ENCODE measurements around the gene GRIK1.

GRIK1 gene

DNA sequence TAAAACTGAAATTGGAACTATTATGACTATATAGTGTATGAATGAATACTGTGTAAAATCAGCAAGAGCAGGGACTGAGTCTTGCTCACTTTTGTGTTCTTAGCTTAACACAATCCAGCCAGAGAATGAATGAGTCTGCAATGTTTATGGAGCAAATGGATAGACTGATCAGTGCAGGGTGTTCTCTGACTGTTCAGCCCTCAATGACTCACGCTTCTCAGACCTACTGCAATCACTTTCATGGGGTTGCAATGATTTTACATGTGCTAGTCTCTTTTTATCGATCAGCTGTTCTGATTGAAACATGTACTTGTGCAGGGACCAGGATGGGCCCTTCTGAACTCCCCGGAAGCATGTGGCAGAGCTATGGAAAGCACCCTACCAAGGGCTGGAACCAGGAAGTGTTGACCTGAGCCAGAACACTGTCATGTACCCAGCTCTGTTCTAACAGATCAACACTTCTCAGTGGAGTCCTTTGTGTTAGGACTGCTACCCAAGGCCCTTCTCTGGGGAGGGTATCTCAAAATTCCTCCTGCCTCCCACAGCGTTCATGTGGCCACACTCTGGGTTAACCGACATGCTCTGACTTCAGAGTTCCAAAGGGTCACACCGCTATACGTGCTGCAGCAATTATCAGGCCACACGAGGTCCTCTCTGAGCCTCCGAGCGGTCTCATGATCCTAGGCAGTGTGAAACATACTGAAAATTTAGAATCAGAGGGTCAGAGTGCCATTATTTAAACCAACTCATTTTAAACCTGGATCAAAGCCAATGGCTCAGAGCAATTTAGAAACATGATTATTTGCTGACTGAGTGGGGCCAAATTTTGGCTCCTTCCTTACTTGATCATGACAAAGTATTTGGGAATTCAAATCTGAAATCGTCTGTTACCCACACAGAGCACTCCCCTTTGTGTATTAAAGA lies 35.2 kb downstream of the GRIK1 start:
- DNase-seq, result no peak

GRCh38 chr21:29896884-29897283 lies 42.9 kb downstream of the GRIK1 start:
- DNase-seq, result no peak

GRCh38 chr21:29893687-29894086 lies 46.1 kb downstream of the GRIK1 start:
- no peak for DNase-seq

DNA sequence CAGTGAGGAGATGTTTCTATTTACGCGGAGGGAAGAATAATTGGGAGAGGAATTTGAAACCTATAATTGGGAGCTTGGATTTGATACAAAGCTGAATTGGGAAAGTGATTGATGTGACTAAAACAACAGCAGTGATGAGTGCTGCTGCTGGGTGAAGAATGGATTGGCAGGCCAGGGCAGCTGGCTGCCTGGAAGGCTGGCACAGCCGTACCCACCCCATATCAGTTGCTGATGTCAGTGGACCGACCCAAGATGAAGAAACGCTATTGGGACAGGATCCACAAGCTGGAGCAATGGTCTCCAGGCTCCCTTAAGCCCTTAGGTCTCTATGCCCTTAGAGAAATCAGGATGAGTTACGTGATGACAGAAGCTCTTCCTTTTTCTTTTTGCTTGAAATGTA lies 47.4 kb downstream of the GRIK1 start:
- DNase-seq, result no peak

DNA sequence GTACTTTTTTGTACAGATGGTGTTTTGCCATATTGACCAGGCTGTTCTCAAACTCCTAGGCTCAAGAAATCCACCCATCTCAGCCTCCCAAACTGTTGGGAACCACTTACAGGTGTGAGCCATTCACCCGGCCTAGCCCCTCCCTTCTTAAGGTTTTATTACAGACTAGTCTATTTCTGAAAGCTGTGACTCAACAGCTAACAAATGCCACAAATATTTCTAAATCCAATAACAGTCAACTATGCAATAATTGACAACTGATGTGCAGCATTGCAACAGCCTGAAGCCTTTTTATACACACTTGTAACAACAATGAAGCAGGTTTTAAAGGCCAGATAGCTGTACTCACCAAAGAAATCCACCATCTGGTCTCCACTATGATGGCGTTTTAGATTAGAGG lies 51.4 kb downstream of the GRIK1 start:
- DNase-seq, result no peak

- DNase-seq, result no peak
Observed at GRCh38 chr21:29887313-29888009, 52.3 kb downstream of the GRIK1 start.

GRCh38 chr21:29885491-29885890 lies 54.3 kb downstream of the GRIK1 start:
- DNase-seq, result no peak

DNA sequence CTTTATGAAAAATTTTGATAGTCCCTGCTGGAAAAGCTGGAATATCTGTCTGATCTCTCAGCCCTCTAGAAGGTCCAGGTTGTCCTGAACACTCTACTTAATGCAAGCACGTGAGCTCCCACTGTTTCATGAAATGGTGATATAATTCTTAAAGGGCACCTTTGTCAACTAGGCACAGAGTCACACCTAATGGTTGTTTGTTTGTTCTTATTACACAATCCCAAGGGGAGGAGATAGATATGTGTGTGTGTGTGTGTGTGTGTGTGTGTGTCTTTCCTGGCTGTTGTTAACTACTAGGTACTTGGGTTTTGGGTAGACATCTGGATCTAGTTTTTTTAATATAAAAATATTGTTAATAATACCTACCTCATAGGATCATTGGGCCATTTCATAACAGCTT lies 63.9 kb downstream of the GRIK1 start:
- DNase-seq, result no peak

DNA sequence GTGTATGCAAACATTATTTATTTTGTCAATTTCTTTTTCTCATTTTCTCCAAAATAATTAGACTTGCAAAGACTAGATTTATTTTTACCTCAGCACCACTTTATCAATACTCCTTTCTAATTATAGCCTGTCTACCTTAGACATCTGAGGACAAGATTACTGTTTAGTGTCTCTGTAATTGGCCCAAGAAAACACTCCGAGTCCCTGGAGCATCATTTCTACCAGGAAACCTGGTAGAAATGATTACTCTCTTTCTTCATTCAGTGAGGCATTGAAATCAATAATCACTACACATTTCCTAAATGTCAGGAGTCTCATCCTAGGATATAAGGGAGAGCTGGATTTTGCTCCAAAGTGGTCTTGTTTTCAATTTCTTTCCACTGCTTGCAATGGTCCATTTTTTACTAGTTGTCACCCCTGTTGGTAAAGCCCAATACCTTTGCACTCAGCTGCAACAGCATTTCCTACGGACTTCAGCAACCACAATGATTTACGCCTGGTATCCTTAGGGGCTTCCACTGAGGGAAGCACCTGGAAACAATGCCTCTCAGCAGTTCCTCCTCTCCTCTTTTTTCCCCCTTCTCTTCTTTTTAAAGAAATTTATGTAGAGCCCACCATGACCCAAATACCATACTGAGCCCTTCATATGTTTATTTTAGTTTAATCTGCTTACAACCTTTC lies 64.6 kb downstream of the GRIK1 start:
- DNase-seq, result no peak

DNA sequence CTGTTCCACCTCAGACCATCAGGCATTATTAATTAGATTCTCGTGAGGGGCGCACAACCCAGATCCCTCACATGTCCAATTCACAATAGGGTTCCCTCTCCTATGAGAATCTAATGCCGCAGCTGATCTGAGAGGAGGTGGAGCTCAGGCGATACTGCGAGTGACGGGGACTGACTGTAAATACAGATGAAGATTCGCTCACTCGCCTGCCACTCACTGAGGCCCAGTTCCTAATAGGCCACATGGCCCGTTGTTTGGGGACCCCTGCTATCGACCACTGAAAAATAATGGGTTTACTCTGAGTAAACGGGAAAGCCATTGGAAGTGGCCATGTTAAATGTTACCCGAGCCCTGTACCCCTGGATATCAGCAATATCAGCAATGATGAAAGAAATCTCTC lies 65.9 kb downstream of the GRIK1 start:
- no peak for DNase-seq

- DNase-seq, result no peak
Observed at GRCh38 chr21:29870814-29871213, 69.0 kb downstream of the GRIK1 start.

DNA sequence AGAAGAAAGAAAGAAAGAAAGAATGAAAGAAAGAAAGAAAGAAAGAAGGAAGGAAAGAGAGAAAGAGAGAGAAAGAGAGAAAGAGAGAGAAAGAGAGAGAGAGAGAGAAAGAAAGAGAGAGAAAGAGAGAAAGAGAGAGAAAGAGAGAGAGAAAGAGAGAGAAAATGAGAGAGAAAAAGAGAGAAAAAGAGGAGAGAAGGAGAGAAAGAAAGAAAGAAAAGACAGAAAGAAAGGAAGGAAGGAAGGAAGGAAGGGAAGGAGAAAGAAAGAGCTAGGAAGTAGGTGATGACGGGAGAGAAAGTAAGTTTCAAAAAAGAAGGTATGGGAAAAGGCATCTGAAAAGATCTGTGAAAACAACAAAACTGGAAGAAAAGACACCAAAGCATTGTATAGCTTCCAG lies 72.0 kb downstream of the GRIK1 start:
- DNase-seq, result no peak

- DNase-seq, result no peak
Observed at GRCh38 chr21:29860346-29860745, 79.5 kb downstream of the GRIK1 start.

DNA sequence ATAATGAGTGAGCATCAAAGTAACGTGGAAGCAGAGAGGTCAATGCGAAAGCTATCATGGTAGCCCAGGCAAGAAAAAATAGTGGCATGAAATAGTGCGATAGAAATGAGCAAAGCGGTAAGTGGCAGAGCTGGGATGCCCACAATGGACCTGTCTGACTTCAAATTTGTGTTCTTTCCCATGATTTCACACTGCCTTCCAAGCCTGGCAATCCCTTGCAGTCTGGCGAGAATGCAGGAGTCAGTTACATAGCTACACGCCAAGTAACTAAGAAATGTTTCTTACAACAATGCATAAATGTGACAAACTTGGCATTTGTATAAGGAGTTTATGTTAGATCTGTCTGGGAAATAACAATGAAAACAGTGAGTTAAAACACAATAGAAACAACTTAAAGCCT lies 82.6 kb downstream of the GRIK1 start:
- no peak for DNase-seq

- DNase-seq, result no peak
Observed at GRCh38 chr21:29854795-29855194, 85.0 kb downstream of the GRIK1 start.

GRCh38 chr21:29851611-29852010 lies 88.2 kb downstream of the GRIK1 start:
- DNase-seq, result no peak

DNA sequence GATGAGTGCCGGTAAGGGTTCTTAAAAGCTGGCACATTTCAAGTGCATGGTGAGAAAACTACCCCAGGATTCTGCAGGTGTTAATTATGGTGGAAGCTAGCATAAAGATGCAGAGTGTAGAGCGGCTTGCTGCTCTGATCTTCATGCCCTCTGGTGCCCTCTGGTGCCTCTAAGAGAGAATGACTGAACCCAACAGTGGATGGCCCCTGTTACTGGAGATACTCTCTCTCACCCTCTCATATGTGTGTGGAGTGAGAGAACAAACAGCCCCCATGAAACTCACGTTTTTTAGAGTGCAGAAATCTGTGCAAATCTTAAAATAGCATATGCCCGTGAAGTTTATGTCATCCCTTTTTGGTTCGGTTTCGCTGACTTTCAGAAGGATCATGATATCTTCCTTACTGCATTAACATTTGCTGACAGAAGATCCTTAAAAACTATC lies 90.0 kb downstream of the GRIK1 start:
- peak; percentile 56 for DNase-seq

DNA sequence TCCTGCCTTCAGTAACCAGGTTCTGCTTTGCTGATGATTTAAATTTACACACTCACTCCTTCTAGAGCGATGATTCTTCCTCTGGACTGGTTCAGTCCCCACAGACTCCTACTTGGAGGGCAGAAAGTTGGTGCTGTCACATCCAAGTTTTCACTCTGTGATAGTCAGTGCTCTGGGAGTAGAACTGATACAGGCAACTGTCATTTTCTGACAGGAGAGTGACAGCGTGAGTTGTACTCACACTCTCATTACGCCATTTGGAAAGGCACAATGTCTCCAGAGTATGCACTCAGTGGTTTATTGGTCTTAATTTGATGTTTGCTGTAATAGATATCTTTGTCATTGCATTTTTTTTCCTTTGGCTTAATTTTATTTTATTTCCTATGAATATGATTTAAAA lies 96.0 kb downstream of the GRIK1 start:
- DNase-seq, result no peak

GRCh38 chr21:29834617-29835016 lies 105.2 kb downstream of the GRIK1 start:
- no peak for DNase-seq

DNA sequence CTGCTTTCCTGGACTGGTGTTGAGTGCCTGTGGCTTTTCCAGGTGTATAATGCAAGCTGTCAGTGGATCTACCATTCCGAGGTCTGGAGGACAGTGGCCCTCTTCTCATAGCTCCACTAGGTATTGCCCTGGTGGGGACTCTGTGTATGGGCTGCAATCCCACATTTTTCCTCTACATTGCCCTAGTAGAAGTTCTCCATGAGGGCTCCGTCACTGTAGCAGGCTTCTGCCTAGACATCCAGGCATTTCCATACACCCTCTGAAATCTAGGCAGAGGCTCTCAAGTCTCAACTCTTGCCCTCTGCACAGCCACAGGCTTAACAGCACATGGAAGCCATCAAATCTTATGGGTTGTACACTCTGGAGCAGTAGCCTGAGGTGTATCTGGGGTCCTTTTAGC lies 107.6 kb downstream of the GRIK1 start:
- DNase-seq, result no peak

DNA sequence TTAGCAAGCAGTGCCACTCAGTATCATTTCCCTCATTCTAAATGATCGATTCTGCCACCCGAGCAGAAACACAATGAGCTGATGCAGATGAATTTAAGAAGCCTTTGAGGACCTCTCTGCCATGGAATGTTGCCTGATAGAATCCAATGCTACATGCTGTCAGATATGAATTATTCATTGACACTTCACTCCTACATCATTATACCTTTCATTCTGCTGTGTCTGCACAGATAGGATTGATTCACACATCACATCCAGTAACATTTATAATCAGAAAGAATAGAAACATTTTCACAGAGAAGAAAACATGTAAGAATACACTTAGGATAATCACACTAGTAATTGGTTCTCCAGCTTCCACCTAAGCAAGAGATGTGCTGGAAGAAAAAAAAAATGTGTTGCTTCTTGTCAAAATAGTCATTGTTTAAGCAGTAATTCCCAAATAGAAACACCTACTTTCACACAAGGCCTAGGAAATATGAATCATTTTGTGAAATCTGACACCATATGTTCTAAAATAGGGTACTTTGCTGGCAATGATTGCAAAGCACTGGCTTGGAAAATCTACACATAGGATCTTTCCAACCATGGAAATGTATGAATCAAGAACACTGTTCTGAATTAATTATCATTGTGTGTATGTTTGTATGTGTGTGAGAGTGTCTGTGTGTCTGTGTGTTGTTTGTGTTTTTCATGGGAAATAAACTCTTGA lies 110.1 kb downstream of the GRIK1 start:
- DNase-seq, result no peak

DNA sequence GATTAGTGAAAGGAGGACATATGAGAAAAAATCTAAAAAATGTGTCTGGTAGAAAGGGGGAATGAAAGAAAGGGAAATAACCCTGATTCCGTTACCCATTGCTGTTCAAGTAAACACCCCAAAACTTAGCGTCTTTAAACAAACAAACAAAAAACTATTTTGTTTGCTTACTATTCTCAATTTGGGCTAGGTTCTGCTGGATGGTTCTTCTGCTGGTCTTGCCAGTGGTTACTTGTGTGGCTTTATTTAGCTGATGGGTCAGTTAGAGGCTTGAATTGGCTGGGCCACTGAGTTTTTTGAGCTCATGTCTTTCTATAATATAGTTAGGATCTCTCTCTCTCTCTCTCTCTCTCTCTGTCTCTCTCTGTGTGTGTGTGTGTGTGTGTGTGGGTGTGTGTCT lies 112.1 kb downstream of the GRIK1 start:
- no peak for DNase-seq

DNA sequence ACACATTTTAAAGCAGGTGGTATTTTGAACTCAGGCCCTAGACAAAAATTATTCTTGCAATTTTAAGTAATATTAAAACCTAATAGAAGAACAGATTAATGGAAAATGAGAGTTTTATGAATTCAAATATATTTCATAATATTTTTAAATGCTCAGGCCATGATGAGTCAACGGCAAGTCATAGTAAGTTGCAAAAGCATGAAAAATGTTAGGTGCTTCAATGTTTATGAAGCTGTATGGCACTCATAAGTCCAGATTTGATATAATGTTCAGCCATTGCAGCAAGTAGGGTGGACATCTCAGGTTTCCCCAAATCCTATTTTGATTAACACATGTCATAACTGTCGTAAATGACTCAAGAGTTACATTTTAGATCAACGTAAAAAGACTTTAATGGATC lies 112.6 kb downstream of the GRIK1 start:
- DNase-seq, result no peak
